Measurements from ENCODE around the gene GPR152. TPM values are rescaled to one million over a fixed set of nuclear protein-coding genes. Genes with fewer than 3 reads are reported as not detected.

Gene GPR152
- total RNA-seq, 1 experiment from 2014 or later: not detected

DNA sequence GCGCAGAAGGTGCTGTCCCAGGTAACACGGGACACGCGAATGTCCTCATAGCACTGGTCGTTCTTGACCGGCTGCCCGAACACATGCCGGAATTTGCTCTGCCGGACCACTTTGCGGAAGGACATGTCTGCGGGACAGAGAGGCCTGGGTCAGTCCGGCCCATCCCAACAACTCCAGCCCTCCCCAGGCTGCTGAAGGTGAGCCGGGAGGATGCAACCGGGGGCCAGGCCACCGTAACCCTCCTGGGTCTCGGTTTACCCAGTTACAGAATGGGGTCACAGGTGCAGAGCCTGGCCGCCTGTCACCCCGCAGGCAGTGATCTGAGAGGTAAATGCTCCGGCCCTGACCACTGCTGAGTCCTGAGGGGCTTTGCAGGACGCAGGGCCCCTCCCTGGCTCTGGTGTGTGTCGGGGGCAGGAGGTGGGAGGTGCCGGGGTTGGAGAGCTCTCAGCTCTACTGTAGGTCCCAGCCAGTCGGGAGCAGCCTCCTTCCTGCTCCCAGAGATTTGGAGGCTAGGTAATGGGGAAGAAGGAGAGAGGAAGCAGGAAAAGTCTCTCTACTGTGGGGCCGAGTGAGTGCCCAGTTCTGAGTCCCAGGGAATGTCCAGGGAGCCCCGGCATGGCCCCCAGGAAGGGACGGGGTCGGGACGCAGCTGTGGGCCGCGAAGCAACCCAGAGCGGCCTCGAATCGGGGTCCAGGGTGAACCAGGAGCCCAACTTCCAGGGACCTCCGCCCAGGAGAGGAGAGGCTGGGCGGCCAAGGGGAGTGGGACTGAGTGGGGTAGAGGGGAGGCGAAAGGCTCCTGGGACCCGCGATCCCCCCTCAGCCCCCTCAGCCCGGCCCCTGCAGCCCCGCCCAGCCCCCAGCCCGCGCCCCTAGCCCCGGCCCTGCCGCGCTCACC is 9.8 kb downstream of the GPR152 start:
- DNase-seq (ENCODE audit: low spot score): no peak
- in situ Hi-C loops (cut with HindIII; ENCODE audit: low sequenced_read_pairs): no loop called here

DNA sequence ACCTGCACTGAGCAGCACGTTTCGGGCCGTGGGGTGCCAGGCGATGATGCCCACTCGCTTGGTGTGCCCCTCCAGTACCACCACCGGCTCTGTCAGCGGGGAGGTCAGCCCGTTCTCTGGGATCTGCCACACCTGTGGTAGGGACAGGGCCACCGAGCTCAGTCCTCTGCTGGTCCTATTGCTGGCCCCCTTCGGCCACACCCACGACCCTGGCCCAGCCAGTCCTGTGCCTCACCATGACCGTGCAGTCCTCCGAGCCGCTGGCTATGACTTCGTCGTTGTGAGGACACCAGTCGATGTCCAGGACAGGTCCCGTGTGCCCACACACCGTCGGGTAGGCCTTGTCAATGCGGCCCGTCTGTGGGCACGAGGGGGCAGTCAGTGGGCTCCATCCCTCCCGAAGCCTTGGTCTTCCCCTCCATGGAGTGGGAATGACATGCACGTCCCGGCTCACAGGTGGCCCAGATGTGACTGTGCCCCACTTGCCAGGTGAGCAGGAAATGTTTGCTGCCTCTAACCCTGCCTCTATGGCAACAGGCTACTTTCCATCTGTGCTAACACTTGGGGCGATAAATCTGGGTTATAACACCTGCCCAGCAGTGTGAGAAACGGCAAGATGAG is 10.7 kb downstream of the GPR152 start:
- in situ Hi-C loops (cut with HindIII; ENCODE audit: low sequenced_read_pairs): no loop called here

DNA sequence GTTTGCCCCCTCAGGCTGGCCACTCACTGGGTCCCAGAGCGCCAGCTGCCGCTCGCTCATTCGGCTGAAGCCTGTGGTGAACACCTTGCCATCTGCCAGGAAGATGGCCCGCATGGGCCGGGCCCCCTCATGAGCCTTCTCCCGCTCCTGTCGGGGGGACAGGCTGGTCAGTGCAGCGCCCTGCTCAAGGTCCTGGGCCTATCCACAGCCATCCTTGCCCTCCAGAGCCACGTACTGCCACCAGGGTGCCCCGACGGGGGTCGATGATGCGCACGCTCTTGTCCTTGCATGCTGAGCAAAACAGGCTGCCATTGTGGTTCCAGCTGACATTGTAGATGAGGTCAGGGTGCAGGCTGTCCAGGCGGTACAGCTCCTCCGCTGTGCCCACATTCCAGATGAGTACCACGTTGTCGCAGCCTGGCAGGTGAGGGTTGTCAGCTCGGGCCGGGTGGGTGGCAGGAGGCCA is 11.4 kb downstream of the GPR152 start:
- in situ Hi-C loops (cut with HindIII; ENCODE audit: low sequenced_read_pairs): no loop called here
- no peak for DNase-seq (ENCODE audit: low spot score)

More for the DNA sequence above, 10.7 kb downstream of the GPR152 start:
- DNase-seq (ENCODE audit: low spot score): no peak

DNA sequence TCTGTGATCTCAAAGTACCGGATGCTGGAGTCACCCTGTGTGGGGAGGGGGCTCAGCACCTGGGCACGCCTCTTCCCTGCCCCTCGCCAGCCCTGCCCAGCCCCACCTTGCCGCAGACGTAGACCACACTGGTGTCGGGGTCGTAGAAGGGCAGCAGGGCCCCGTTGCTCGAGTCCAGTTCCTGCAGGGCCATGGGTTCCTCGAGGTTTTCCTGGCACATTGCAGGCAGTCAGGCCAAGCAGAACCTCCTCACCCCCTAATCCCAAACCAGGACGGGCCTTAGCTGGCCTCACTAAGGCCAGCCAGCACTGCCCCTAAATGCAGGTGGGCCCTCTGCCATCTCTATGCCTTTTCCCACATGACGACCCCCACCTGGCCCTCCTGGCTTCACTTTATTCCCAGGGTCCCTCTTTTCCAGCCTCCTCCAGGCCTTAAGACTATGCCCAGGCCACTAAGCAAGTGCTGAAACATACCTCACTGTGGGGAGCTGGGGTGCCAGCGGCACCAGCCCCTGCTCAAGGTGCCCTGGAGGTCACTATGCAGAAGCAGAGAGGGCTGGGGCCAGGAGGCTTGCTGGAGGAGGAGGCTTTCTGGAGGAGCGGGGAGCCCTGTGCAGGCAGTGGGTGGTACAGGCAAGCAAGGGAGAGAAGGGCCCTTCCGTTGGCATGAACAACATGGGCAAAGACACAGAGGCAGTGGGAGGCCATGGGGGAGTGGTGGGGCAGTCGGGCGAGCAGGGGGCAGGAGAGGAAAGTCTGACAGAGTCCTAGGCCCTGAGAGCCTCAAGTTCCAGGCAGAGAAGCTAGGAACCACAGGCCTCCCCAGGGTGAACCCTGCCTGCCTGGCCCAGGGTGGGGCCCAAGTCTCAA is 12.1 kb downstream of the GPR152 start:
- in situ Hi-C loops (cut with HindIII; ENCODE audit: low sequenced_read_pairs): no loop called here

DNA sequence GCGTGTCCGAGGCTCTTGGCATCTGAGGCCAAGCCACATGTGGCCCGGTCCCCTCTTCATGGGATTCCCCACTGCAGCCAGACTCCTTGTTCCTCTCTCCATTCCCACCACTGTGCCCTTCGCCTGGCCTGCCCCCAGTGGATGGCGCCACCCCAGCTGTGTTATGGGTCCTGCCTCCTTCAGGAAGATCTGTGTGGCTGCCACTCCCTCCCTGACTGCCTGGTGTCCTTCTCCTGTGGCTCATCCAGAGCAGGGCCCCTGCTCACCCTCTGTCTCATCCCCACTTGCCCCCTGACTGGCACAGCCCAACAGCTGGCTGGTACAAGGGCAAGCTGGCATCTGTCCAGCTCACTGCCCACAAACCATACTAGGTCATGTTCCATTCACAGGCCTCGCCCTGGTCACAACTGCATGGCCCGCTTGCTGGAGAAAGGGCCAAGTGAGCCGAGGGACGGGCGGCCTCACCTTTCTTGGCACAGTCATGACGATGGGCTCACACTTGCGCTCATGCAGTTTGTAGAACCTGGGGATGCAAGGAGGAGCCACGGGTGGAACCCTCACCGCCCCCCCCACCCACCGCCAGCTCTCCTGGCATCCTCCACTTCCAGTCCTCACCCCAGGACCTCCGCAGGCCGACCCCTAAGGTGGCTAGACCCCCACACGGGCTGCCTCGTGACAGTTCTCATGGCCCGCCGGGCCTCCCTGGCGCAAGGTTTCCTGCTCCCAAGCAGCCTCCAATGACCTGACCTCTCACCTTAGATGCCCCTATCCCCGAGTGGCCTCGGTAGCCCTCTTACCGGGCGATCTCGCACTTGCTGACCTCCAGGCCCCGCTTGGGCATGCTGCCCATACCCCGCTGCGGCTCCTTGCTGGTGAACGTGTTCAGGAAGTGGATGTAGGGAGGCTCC is 13.0 kb downstream of the GPR152 start:
- in situ Hi-C loops (cut with HindIII; ENCODE audit: low sequenced_read_pairs): no loop called here
- DNase-seq (ENCODE audit: low spot score): no peak

More for the DNA sequence above, 12.1 kb downstream of the GPR152 start:
- DNase-seq (ENCODE audit: low spot score): no peak

DNA sequence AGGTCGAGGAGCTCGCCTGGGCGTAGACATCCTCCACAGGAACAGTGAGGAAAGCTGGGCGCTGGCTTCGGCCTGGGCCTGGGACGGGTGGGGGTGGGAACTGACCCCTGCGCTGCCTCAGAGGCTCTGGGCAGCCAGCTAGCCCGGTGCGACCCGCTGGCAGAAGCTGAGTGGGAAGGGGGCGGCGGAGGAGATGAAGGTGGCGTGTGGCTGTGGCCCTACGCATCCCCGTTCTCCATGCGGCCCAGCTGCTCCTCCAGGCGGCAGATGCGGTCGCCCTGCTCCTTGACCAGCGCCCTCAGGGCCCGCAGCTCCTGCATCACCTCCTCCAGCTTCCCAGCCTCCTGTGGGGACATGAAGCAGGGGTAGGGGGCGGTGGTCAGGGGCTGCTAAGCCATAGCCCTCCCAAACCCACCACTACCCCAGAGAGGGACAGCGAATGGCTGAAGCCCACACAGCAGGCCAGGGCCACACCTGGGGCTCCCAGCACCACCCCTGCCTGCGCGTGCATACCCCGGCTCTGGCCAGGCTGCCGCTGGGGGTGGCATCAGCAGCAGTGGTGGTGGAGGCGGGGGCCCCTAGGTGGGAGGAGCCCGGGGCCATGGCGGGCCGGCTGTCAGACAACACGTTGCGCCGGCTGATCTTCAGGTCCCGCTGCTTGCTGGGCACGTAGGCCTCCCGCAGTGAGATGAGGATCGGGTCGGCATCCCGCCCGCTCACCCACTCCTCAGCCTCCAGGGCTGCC is 14.2 kb downstream of the GPR152 start:
- in situ Hi-C loops (cut with HindIII; ENCODE audit: low sequenced_read_pairs): no loop called here
- DNase-seq (ENCODE audit: low spot score): no peak

DNA sequence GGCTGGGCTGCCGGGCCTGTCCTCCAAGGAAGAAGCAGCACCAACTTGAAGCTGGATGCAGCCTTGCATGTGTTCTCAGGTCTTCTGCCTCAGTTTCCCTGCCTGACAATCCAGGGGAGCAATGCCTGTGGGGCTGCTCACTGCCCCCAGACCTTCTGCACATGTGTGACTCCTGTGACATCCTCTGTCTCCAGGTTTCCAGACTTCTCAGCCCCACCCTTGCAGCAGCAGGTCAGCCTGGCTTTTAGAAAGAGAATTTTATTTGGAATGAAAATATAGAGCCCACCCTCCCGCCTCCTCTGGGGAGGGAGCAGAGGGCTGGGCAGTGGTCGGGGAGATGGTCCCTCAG is 14.7 kb downstream of the GPR152 start:
- DNase-seq (ENCODE audit: low spot score): no peak
- in situ Hi-C loops (cut with HindIII; ENCODE audit: low sequenced_read_pairs): no loop called here

DNA sequence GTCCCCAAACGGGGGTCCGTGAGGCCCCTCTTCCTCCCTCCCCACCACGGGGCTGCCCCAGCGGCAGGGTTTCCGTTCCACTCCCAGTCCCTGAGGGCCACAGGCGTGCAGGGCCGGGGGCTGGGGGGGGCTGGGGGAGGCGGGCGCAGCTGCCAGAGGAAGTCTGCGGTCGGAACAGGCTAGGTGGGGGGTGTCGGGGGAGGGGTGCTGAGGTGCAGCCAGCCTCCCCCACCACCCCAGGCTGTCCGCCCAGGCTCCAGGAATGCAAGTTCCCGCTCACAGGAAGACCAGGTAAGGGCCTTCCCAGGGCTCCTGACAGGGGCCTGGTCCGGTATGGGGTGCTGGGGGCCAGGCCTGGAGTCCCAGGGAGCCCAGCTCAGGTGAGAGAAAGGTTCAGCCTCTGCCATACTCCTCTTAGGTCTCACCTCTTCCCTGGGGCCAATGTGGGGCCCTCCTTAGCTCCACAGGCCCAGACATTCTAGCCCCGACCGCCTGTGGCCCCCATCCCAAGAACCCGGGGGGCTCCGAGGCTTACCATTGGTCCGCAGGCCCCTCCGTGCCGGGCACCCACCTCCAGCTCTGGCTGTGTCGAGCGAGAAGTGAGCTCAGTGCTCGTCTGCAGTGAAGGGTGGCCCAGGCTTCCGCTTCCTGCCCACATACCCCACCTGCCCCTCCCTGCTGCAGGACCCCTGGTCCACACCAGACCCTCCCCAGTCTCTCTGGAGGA is 15.3 kb downstream of the GPR152 start, which contains the start of gene PTPRCAP:
Gene PTPRCAP (minus strand): TSS at position 601 of the 727 bp plus-strand sequence. CDS start 63 bp downstream, at position 538.
- in situ Hi-C loops (cut with HindIII; ENCODE audit: low sequenced_read_pairs): no loop called here
- no peak for DNase-seq (ENCODE audit: low spot score)

DNA sequence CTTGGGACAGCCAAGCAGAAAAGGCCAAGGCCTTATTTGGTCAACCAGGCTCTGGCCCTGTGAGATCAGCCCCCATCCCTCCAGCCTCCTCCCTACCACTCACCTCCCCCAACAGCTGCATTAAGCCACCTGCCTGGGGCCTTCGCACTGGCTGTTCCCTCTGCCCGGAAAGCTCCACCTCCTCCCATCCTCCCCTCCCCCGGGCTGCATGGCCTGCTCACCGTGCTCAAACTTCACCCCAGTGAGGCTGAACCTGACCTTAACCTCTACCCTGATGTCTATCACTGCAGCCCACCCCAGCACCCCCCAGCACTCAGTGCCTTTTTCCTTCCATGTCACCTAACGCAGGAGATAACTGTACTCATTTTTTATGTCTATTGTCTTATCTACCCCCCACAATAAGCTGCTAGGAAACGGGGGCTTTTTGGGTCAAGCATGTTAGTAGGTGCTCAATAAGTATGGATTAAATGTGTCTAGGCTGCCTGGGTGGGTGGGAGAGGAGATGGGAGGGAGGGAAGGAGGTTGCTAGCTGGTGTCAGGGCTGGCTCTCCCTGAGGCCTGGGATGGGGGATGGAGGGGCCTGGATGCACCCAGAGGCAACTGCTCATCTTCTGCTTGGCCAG is 16.0 kb downstream of the GPR152 start:
- in situ Hi-C loops (cut with HindIII; ENCODE audit: low sequenced_read_pairs): no loop called here
- DNase-seq (ENCODE audit: low spot score): no peak

DNA sequence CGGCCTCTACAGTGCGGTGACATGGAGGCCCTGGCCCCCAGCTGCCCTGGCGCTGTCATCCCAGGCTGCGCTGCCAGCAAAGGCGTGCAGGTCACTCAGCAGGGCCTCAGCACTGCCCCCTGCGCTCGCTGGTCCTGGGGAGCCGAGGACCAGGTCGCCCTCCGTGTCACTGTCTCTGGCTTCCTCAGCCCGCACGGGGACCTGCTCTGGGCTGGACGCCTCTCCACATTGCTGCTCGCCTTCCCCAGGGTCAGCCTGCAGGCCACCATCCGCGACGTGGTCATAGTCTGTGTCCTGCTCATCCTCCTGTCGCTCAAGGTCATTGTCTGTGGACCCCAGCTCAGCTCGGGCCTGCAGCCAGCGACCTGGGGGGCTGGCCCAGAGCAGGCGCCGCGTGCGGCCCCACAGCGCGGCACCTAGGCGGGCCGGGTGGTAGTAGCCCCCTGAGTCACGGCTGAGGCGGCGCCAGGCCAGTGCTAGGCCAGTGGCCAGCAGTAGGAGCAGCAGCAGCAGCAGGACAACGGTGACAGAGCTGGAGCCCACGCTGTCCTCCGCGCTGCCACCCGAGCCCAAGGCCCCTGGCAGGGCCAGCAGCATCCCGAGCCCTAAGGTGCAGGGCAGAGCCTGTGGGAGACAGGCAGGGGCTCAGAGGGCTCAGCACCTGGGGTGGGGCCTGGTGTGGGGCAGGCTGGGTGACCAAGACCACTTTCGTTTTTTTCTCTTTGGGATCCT is 16.6 kb downstream of the GPR152 start:
- DNase-seq (ENCODE audit: low spot score): no peak
- in situ Hi-C loops (cut with HindIII; ENCODE audit: low sequenced_read_pairs): no loop called here

DNA sequence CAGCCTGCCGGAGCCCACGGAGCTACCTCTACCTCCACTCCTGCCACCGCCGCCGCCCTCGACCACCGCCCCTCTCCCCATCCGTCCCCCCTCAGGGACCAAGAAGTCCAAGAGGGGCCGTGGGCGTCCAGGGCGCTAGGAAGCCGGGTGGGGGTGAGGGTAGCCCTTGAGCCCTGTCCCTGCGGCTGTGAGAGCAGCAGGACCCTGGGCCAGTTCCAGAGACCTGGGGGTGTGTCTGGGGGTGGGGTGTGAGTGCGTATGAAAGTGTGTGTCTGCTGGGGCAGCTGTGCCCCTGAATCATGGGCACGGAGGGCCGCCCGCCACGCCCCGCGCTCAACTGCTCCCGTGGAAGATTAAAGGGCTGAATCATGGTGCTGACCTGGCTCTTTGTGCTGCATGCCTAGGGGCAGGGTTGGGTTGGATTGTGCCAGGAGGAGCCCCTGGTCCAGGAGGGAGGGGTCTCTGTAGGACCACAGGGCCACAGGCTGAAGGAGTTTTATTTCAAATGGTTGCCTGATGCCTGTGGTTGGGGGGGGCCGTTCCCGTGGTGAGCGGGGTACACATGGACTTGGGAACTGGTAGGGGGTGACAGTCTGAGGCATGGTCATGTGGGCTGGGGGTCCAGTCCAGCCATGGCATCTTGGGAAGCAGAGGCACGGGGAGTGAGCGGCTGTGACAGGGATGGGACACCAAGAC is 17.4 kb downstream of the GPR152 start:
- no peak for DNase-seq (ENCODE audit: low spot score)
- in situ Hi-C loops (cut with HindIII; ENCODE audit: low sequenced_read_pairs): no loop called here

DNA sequence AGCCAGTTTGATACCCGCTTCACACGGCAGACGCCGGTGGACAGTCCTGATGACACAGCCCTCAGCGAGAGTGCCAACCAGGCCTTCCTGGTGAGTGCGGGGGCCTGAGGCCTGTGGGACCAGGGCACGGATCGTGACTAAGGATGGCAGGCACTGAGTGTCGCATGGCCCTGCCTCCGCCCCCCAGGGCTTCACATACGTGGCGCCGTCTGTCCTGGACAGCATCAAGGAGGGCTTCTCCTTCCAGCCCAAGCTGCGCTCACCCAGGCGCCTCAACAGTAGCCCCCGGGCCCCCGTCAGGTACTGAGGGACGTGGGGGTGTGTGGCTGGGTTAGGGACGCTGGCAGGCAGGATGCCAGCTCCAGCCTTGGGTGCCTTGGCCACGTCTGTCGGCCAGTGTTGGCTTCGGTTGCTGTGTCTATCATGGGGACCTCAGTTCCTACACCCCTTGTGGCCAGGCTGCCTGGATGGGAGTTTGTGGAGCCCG is 18.1 kb downstream of the GPR152 start:
- in situ Hi-C loops (cut with HindIII; ENCODE audit: low sequenced_read_pairs): no loop called here
- no peak for DNase-seq (ENCODE audit: low spot score)

DNA sequence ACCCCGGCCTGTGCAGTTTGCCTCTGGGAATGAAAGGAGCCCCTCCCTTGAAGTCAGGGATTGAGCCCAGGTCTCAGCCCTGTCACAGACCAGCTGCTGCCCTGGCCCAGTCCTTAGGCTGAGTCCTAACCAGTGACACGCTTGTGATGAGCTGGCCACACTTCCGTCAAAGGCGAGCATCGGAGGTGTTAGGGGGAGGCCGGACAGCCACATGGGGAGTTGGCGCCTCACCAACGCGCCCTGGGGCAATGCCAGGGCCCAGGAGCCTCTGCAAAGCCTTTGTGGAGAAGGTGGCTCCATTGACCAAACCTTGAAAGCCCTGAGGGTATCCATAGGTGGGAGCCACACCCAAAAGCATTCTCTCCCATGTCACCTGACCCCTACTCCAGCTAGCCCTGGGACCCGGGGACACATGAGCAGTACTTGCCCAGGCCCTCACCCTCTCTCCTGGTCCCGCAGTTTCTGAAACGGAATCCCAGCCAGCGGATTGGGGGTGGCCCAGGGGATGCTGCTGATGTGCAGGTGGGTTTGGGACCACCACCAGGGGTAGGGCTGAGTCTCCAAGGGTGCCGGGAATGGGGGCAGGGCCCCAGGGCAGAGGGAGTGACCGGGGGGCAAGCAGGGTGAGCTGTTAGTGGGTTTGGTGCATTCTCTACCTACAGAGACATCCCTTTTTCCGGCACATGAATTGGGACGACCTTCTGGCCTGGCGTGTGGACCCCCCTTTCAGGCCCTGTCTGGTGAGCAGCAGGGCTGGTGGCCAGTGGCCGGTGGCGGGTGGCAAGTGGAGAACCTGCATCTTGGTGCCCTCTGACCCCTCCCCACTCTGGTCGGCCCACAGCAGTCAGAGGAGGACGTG is 18.8 kb downstream of the GPR152 start:
- in situ Hi-C loops (cut with HindIII; ENCODE audit: low sequenced_read_pairs): no loop called here

DNA sequence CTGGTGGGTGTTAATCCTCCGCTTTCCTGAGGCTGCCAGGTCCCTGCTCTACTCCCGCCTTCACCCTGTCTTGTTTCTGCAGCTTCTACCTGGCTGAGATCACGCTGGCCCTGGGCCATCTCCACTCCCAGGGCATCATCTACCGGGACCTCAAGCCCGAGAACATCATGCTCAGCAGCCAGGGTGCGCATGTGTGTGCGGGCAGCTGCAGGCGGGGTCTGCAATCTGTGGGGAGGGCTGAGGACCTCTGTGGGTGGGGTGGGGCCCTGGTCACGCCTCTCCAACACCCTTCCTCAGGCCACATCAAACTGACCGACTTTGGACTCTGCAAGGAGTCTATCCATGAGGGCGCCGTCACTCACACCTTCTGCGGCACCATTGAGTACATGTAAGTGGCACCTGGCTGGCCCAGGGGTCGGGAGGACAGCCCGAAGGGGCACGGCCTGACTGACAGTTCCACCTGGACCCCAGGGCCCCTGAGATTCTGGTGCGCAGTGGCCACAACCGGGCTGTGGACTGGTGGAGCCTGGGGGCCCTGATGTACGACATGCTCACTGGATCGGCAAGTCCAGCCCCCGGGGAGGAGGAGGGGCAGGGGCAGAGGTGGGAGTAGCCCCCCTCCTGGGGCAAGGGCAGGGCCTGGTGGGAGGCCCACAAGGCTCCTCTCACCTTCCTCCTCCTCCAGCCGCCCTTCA is 19.7 kb downstream of the GPR152 start:
- in situ Hi-C loops (cut with HindIII; ENCODE audit: low sequenced_read_pairs): no loop called here
- DNase-seq (ENCODE audit: low spot score): no peak

More for the DNA sequence above, 18.8 kb downstream of the GPR152 start:
- DNase-seq (ENCODE audit: low spot score): no peak

Measured in G401 (cell line).